Epithelial cell of proximal tubule (primary cell): Measurements from ENCODE around the gene ORC5. TPM values are rescaled to one million over a fixed set of nuclear protein-coding genes. Genes with fewer than 3 reads are reported as not detected.
"Not testable (repeated sequence)": the region's sequence is repeated elsewhere in the genome, so short reads cannot be mapped to it uniquely, and the experiment has no call there.

Source experiments
- DNase-seq: peaks from one replicate; pipeline ENCODE4 v3.0.0-alpha.2; 2011; ENCODE audit warnings: low read depth
- H3K4me3 ChIP-seq: 2 replicates; pipeline ENCODE4 v1.5.1; 2011; ENCODE audit warnings: low read depth, mild to moderate bottlenecking, low read length
- CTCF ChIP-seq: conservative IDR thresholded peaks from 2 replicates; pipeline ENCODE4 v1.5.1; 2012; ENCODE audit warnings: low read depth, mild to moderate bottlenecking, low read length
- total RNA-seq: library from RNA; depleted of rRNA; stranded (reverse); fragments of >200 nt; gene quantifications from 2 replicates; pipeline ENCODE4 v1.2.3, GENCODE V29; 2015

ORC5 gene
- total RNA-seq, 1 donor from 2014 or later = 17.0 TPM

GRCh38 chr7:104196161-104196560 is 11.7 kb downstream of the ORC5 start:
- DNase-seq = no peak
- no peak for TF ChIP-seq CTCF
- no peak overlapping the region for H3K4me3 ChIP-seq

- no peak for DNase-seq
- no peak for TF ChIP-seq CTCF
- H3K4me3 ChIP-seq = no peak overlapping the region
These were observed 15.4 kb downstream of the ORC5 start for GRCh38 chr7:104192434-104192833.

GRCh38 chr7:104185346-104185745 is 22.5 kb downstream of the ORC5 start:
- DNase-seq = no peak
- TF ChIP-seq CTCF = no peak
- H3K4me3 ChIP-seq = no peak overlapping the region

GRCh38 chr7:104179178-104179577 is 28.6 kb downstream of the ORC5 start:
- DNase-seq = no peak
- no peak overlapping the region for H3K4me3 ChIP-seq
- no peak for TF ChIP-seq CTCF

- H3K4me3 ChIP-seq, DNase-seq: not testable (repeated sequence)
These were observed 30.2 kb downstream of the ORC5 start for GRCh38 chr7:104177565-104178083.

- no peak for DNase-seq
- no peak overlapping the region for H3K4me3 ChIP-seq
- TF ChIP-seq CTCF = no peak
These were observed 31.5 kb downstream of the ORC5 start for GRCh38 chr7:104176332-104176731.

- no peak for TF ChIP-seq CTCF
- no peak for DNase-seq
- H3K4me3 ChIP-seq = no peak overlapping the region
These were observed 32.3 kb downstream of the ORC5 start for GRCh38 chr7:104175361-104175984.
